HG02623 (cell line): Measurements from ENCODE around the gene SPON1.

ENCODE experiments used
- ATAC-seq: cut with Tn5 transposase; IDR thresholded peaks from one replicate; pipeline ENCODE4 v1.9.1; 2021; ENCODE audit warnings: moderate library complexity; ENCODE audit not compliant: unreplicated experiment

SPON1 gene

DNA sequence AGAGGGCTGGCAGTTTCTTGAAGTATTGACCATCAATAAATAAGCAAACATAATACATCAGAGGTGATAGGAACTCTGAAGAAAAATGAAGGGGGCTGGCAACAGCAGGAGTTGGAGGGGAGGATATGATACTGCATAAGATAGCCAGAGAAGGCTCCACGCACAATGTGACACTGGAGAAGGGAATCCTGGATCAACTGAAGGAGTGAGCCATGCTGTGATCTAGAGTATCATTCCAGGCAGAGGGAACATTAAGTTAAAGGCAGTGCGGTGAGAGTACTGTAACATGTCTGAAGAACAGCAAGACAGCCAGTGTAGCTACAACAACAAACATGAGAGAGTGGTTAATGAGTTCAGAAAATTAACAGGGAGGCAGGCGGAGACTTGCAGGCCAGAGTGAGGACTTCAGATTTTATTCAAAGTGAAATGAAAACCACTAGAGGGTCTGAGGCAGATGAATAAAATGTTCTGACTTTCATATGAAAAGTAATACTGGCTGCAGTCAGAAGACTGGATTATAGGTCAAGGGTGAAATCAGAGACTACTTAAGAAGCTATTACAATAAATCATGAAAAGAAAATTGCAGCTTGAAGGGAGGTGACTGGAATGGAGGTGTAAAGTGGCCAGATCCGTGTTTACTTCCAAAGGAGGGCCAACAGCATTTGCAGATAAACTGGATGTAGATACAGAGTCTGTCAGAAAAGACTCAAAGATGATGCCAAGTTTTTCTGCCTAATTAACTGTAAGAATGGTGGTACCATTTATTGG lies 347.1 kb downstream of the SPON1 start:
- no peak for ATAC-seq

DNA sequence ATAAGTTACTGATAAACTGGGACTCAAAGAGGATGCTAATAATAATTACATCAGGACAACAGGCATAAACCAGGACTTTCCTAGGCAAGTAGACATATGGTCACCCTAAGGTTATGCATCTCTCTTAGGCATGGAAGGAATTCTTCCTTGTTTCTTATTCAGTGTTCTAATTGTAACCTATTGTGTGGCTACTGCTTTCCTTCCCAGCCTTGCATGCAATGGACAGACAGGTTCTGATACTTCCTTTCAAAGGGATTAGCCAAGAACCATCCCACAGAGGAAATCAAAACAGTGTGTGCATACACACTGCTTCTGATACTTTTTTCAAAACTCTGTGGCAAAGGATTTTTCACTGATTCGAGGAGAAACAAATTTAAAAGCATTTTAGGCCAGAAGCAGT lies 348.2 kb downstream of the SPON1 start:
- ATAC-seq, result no peak

DNA sequence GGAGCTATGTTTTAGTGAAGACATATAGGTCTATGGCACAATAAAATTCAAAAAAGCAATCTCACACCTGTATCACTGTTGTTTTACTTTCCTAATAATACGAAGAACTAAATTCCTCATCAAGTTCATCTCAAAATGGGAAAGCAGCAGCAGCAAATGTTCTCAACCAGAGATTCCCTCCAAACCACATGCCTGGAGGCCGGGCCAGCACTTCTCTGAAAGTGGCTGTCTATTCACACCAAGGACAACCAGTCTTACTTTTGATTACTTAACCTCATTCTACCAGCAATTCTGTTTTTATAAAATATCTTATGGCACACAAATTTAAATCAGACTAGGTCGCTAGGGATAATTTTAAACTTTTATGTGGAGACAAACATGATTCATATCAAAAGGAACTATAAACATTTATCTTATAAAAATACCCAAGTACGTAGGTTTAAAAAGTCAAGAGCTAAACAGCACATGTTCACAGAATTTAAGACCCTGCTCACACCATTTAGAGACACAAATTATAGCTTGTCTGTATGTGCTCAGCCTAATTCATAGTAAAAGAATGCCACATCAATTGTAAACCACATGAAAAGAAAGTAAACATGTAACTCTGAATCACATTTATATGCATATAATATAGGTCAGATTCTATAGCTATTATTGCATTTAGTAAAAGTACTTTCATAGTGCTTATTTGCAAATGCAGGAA lies 350.4 kb downstream of the SPON1 start:
- ATAC-seq, result no peak

DNA sequence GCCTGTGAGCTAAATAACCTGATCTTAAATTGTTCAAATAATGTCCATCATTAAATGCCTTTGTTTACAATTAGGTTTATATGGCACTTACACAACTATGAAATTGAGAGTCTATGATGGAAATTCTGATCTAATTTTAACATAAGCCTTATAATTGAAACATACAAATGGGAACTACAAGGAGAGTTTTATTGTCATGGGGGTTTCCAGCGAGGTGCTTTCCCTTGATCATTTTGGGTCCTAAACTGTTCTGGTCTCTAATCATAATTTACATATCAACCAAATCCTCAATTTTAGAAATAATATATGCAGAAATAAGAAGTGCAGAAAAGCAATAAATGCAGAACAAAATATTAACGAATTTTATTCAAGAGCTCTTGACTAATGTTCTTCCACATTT lies 351.6 kb downstream of the SPON1 start:
- no peak for ATAC-seq

DNA sequence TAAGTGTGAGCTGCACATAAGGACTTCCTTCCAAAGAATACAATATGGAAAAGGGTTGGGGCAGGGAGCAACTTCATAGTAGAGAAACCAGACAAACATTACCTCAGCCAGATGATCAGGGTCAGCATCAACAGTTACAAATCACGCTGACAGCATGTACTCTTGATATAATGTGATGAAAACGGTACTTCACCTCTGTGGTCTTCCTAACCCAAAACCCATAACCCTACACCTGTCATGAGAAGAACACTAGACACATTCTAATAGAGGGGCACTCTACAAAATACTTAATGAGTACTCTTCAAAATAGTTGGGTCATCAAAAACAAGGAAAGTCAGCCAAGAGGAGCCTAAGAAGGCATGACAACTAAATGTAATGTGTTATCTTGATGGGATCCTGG lies 352.6 kb downstream of the SPON1 start:
- no peak for ATAC-seq
